Activated CD8-positive, alpha-beta memory T cell treated with anti-CD3 and anti-CD28 coated beads, Interleukin-2, amount 50 U/mL, for 24 hours (primary cell): ENCODE data around the gene GBGT1.
"Not testable (repeated sequence)": the region's sequence is repeated elsewhere in the genome, so short reads cannot be mapped to it uniquely, and the experiment has no call there.

Source experiments
- DNase-seq: peaks from one replicate; pipeline ENCODE4 v3.0.0-alpha.2; 2020; ENCODE audit errors: extremely low read depth

GBGT1 gene

DNA sequence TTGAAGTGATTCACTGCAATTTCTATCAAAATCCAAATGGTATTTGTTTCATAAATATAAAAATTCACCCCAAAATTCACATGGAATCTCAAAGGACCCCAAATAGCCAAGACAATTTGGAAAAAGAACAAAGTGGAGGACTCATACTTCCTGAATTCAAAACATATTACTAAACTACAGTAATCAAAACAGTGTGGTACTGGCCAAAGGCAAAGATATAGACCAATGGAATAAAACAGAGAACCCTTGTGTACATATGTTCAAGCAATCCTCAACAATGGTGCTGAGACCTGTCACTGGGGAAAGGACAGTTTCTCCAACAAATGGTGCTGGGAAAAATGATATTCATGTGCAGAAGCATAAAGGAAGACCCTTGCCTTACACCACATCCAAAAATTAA, 31.3 kb upstream of the GBGT1 start:
- DNase-seq: no peak

DNA sequence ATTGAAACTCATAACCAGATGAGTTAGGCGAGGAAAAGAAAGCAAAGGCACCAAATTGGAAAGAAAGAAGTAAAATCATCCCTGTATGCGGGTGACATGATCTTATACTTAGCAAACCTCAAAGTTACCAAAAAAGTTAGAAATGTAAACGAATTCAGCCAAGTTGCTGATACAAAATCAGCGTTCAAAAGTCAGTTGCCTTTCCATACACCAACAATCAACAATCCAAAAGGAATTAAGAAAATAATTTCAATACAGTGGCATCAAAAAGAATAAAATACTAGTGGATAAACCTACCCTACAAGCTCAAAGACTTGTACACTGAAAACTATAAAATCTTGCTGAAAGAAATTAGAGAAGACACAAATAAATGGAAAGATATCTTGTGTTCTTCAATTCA, 30.9 kb upstream of the GBGT1 start:
- DNase-seq: no peak

DNA sequence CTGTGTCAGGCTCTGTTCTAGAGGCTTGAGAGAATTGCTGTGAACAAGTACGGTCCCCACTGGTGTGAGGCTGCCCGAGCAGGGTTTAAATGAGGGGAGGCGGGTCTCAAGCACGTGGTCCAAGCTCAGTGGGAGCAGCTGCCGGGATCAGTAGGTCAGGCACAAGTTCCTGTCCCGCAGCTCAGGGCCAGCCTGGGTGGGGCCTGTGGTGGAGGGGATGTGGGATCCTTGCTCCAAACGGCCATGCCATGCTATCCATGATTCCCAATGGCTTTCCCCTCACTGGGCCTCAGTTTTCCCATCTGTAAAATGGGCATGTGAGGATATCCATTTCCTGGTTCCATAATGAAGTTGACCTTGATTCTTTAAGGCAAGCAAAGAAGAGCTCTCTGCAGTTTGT, 28.3 kb upstream of the GBGT1 start:
- no peak for DNase-seq

DNA sequence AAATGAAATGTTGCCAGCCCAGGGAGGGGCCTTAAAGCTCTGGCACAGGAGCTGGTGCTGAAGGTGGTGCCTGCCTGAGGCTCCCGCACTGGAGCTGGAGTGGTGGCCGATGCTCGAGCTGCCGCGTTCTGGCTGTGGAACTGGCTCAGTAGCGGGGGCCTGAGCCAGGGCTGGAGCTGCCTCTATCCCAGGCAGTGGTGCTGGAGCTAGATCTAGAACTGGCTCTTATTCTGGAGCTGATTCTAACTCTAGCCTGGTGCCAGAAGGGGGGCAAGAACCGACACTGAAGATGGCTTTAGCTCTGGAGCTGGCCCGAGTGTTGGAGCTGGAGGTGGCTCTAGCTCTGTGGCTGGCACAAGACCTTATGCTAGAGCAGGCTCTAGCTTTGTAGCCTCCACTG, 26.1 kb upstream of the GBGT1 start:
- no peak for DNase-seq

DNA sequence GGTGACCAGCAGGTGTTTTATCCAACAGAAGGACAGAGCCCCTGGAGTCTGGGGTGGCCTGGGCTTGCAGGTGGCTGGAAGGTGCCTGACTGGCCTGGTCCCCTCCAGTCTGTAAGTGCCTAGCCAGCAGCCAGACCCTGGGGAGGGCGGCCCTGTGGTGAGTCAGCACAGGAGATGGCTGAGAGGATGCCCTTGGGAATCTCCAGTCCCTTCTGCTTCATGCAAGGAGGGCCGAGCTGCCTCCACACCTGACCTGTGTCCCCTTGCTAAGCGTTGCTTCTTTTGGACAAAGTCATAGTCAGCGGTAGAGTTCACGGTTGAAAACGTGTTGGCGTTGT, 25.1 kb upstream of the GBGT1 start:
- DNase-seq: no peak

DNA sequence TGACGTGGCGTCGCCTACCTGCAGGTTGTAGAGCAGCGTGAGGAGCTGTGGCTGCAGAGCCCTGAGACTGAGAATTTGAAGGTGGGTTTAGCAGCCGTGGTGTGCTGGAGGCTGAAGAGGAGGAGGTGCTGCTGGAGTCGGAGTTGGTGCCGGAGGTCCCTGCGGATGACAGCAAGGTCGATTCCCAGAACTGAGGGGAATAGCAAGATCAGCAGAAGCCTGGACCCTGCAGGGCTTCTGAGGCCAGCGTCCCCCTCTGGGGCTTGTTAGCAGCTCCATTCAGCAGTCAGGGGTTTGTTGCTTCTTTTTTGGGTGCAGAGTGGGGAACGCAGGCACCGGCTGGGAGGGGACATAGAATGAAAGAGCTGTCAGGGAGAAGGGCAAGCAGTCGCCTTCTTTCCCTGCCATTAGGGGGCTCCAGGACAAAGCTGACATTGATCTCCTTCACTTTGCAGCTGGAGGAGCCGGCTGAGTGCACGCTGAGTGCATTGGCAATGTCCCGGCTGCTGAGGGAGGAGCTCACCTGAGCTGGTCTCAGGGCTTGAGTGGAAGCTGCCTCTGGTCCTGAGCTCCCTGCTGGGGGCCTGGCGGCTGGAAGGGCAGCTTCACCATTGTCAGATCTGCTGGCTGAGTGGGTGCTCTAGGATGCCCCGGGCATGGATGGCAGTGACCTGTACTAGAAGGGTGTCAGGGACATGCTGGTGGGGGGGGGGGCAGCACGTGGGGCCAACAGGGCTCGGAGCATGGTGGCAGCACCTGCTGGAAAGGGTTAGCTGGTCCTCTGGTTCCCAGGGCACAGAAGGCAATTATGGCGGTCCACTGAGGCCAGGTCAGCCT, 24.5 kb upstream of the GBGT1 start:
- no peak for DNase-seq

DNA sequence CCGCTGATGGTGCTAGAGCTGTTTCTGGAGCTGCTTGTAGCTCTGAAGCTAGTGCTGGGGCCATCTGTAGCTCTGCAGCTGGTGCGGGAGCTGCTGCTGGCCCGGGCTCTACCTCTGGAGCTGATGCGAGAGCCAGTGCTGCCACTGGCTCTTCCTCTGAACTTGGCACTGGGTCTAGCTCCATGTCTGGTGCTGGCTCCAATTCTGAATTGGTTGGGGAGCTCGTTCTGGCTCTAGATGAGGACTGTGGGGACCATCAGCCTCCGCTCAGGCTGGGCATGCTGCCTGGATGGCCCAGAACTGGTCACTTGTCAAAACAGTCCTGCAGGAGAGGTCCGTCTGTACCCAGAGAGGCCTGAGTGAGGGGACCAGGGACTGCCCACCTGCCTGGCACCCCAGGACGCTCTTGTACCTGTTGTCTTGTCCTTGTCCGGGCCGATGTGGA, 23.9 kb upstream of the GBGT1 start:
- no peak for DNase-seq

DNA sequence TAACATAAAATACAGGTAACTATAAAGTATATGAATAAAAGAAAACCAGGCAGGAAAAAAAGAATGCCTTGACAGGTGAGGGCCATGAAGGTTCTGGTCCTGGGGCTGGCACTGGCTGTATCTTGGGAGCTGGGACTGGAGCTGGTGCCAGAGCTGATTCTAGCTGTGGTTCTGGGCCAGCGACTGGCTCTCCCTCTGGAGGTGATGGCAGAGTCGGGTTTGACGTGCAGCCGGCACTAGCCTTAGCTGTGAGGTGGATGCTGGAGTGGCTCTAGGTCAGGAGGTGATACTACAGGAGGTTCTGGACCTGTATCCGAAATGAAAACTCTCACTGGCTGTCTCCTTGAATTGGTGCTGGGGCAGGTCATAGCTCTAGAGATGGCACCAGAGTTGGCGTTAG, 23.0 kb upstream of the GBGT1 start:
- no peak for DNase-seq

DNA sequence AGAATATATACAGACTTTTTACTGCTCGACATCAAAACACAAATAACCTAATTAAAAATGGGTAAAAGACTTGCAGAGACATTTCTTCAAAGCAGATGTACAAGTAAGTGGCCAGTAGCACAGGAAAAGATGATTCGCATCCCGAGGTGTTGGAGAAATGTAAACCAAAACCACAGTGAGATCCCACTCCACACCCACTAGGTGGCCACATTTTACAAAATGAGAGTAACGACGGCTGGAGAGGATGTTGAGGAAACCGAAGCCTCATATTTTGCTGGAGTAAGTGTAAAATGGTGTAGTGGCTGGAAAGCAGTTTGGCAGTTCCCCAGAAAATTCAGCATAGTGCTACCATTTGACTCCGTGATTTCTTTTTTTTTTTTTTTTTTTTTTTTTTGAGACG, 21.3 kb upstream of the GBGT1 start:
- DNase-seq: no peak

DNA sequence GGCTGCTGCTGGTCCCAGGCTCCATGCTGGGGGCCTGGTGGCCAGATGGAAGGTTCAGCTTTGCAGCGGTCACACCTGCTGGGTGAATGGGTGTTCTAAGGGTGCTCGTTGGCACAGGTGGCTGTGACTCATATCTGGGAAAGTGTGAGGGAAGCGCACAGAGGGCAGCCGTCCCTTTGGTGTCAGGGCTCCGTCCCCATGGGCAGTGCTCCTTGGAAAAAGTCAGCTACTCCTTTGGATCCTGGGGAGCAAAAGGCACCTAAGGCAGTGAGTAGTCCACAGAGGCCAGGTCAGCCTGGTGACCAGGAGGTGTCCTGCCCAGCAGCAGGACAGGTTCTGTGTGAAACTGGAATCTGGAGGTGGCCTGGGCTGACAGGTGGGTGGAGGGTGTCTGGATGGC, 18.4 kb upstream of the GBGT1 start:
- DNase-seq: no peak

DNA sequence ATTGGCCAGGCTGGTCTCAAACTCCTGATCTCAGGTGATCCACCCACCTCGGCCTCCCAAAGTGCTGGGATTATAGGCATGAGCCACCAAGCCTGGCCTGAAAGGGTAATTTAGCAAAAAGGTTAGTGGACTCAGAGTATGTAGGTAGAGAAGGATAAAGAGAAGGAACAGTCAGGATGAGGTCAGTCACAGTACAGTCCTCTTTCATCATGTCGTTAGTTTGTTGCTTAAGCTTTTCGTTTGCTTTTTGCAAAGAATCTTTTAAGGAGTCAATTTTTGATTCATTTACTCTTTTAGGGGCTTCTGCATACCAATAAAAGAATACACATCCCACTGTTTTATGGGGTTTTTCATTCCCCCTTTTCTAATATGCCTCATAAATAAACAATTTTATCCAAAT, 17.8 kb upstream of the GBGT1 start:
- no peak for DNase-seq

DNA sequence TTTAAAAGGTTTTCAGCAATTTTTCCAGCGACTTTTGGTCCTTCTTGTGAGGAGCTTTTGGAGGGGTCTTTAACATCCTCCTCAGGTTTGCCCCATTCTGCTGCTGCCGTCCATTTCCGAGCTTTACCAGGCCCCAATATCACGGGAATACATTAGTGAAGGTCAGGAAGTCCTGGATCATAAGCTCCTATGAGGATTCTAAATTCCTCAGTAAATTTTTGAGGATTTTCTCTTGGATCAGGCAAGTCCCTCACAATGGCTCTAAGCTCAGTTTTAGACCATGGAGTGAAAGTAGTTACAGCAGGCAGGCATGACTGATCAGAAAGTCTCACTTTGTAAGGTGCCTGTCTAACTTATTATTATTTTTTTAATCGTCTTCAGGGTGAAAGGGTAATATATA, 17.2 kb upstream of the GBGT1 start:
- DNase-seq: no peak

DNA sequence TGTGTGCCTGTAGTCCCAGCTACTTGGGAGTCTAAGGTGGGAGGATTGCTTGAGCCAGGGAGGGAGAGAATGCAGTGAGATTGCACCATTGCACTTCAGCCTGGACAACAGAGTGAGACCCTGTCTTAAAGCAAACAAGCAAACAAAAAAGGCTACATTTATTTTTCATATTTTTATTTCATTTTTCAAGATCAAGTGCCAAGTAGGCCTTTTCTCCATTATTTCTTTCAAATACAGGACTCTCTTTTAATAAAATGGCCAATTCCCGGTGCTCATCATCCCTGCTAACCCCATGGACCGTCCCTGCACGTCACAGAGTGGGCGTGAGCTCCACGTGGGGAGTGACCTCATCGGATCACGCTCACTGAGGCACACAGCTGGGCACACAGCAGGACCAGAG, 9.3 kb upstream of the GBGT1 start:
- DNase-seq: no peak

DNA sequence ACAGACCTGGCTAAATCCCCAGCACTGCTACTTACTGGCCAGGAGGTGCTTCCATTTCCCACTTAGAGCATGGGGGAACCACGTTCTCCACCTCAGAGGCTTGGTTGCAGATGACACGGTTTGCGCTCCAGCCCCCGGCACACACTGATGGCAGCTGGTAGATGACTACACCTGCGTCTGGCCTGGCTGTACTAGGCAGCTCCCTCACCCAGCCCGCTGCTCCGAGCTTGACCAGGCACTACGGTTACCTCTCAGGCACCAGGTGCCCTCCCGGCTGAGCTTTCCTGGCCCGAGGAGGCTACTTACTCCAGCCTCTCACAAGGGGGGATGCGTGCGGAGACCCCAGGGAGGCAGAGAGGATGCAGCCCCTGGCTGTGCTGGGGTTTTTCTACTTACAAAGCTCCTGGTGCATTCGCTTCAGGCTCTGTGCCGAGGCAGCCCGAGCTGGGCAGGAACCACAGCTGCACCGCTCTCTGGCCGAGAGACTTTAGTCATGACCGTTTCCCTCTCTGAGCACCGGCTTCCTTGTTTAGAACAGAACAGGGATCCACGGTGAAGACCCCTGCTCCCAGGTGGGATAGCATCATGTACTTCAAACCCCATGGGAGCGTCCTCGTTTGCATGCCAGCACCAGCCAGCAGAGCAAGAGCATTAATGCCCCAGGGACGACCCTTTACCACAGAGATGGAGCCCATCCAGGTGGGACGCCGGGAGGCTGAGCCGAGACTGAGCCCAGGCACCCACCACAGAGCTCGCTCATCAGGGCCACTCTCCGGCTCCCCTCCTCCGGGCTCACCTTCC, 7.6 kb upstream of the GBGT1 start:
- no peak for DNase-seq

DNA sequence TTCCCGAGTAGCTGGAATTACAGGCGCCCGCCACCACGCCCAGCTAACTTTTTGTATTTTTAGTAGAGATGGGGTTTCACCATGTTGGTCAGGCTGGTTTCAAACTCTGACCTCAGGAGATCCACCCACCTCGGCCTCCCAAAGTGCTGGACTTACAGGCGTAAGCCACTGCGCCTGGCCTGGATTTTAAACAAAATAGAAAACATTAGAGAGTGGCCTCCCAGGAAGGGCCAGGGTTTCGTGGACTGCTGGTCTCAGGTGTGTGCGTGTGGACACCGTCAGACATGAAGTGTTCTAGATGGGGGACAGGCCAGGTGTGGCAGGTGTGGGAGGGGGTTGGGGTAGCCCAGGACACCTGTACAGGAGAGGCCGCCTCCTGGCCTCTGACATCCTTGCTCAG, 7.0 kb upstream of the GBGT1 start:
- DNase-seq: no peak

DNA sequence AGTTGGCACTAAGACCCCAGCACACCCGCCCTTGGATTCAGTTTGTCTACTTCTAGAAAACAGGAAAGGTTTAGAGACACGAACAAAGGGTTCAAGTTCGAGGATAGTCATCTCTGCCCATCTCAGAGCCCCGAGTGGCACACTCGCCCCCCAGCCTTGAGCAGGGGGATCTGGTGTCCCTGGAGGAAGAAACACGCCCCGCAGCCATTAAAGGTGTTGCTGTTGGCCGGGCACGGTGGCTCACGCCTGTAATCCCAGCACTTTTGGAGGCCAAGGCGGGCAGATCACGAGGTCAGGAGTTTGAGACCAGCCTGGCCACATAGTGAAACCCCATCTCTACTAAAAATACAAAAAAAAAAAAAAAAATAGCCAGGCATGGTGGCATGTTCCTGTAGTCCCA, 6.0 kb upstream of the GBGT1 start:
- not testable (repeated sequence) for DNase-seq

DNA sequence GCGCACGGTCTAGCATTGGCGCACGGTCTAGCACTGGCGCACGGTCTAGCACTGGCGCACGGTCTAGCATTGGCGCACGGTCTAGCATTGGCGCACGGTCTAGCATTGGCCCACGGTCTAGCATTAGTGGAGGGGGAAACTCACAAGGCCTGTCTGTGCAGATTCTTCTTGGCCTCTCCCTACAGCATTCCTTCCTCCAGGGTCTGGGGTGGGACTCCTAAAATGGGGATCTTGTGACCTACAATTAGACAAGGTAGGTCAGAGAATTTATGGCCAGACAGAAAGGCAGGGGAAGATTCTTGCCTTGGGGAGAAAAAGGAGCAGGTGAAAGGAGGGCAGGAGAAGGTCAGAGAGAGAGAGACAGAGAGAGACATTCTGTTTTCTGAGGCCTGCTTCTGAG, 5.4 kb upstream of the GBGT1 start:
- DNase-seq: no peak

DNA sequence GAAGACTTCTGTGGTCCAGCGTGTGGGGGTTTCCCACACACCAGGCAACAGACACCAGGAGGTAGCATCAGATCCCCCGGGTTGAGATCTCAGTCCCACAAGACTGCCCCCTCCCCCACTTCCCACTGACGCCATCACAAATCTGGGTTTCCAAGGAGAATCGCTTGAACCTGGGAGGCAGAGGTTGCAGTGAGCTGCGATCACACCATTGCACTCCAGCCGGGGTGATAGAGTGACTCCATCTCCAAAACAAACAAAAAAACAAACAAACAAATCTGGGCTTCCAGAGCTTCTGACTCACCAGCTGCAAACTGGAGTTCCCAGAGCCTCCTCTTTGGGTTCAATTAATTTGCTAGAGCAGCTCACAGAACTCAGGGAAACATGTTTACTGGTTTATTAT, 4.7 kb upstream of the GBGT1 start:
- DNase-seq: no peak

DNA sequence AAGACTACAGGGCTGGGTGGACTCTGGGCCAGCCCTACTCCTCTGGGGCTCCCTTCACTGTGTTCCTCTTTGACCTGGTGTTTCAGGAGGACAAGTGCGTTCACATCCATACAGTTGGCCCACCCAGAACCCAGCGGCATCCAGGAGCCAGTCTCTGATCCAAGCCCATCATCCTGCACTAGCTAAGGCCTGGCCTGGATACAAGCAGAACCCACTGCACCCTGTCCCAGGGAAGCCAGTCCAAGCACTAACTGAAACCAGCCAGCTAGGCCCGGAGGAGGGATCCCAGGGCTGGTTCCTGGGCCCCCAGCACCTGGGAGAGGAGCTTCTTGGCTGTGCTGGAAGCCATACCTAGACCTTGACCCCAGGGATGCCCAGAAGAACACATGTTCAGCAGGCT, 4.1 kb upstream of the GBGT1 start:
- DNase-seq: no peak

DNA sequence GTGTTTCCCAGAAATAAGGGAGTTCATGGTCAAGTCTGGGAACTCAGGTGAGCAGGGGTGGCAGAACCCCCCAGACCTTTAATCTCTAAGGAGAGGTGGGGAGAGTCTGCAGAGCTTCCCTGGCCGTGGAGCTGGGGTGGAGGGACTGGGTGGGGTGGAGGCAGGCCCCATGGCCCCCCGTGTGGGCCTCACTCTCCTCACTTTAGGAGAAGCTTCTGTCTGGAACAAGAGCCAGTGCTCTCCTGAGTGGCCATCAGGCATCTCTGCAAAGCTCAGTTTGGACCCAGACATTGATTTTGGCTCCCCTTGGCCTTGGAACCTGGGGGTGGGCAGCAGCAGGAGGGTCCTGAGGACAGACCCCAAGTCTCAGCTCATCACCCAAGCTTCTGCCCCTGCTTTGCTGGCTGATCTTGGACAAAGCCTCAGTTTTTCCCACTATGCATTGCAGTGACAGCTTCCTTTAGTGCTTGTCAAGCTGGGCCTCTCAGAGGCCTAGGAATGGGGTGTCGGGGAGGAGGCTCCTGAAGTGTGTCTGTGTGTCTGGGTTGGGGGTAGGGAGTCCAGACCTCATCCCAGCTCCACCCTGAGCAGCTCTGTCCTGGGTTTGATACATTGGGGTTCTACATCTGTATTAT, 3.5 kb upstream of the GBGT1 start:
- no peak for DNase-seq

DNA sequence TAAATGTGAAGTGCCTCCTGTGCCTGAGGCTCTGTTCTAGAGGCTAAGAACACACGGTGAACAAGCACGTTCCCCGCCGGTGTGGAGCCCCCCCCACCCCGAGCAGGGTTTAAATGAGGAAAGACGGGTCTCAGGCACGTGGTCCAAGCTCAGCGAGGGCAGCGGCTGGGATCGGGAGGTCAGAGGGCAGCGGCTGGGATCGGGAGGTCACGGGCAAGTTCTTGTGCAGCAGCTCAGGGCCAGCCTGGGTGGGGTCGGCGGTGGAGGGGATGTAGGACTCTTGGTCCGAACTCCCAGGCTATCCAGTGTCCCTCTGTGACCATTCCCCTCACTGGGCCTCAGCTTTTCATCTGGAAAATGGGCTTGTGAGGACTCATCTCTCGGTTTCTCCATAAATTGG, 2.7 kb upstream of the GBGT1 start:
- no peak for DNase-seq

DNA sequence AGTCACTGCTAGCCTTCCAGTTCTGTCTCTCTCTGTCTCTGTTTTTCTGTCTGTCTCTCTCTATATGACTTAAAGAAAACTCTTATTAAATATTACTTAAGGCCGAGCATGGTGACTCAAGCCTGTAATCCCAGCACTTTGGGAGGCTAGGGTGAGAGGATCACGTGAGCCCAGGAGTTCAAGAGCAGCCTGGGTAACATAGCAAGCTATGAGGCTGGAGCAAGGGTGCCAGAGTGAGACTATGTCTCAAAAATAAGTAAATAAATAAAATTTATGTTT, 1.7 kb upstream of the GBGT1 start:
- no peak for DNase-seq

DNA sequence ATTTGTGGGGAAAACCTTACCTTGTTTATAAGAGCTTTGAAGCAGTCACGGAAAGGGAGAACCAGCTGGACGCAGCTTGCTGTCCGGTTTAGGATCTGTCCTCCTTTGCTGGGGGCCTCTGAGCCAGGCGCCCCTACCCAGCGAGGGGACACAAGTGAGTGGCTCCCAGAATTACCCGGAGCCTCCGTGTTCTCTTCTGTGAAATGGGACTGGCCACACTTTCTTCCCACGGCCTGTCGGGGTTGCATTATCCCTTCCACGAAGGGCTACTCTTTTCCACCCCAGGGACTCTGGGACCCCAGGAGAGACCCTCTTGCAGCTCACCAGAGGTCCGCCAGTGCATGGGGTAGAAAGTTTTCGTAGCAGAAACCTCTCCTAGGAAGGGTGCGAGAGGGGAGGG, 477 bp upstream of the GBGT1 start:
- DNase-seq: no peak
